Measurements from ENCODE around the gene REV3L. TPM values are rescaled to one million over a fixed set of nuclear protein-coding genes. Genes with fewer than 3 reads are reported as not detected.

Gene REV3L, protein sequence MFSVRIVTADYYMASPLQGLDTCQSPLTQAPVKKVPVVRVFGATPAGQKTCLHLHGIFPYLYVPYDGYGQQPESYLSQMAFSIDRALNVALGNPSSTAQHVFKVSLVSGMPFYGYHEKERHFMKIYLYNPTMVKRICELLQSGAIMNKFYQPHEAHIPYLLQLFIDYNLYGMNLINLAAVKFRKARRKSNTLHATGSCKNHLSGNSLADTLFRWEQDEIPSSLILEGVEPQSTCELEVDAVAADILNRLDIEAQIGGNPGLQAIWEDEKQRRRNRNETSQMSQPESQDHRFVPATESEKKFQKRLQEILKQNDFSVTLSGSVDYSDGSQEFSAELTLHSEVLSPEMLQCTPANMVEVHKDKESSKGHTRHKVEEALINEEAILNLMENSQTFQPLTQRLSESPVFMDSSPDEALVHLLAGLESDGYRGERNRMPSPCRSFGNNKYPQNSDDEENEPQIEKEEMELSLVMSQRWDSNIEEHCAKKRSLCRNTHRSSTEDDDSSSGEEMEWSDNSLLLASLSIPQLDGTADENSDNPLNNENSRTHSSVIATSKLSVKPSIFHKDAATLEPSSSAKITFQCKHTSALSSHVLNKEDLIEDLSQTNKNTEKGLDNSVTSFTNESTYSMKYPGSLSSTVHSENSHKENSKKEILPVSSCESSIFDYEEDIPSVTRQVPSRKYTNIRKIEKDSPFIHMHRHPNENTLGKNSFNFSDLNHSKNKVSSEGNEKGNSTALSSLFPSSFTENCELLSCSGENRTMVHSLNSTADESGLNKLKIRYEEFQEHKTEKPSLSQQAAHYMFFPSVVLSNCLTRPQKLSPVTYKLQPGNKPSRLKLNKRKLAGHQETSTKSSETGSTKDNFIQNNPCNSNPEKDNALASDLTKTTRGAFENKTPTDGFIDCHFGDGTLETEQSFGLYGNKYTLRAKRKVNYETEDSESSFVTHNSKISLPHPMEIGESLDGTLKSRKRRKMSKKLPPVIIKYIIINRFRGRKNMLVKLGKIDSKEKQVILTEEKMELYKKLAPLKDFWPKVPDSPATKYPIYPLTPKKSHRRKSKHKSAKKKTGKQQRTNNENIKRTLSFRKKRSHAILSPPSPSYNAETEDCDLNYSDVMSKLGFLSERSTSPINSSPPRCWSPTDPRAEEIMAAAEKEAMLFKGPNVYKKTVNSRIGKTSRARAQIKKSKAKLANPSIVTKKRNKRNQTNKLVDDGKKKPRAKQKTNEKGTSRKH (N-terminal part only)
- polyA plus RNA-seq (2011; rRNA removed) (19.1 and 33.1 TPM in 2 replicates), polyA minus RNA-seq (2011; rRNA and poly(A)+ RNA removed) (29.6 and 31.5 TPM in 2 replicates)

- ChIA-PET CTCF (interaction anchor here (0.8 to 1.1 kb wide), 2 partner anchors 104 to 159 kb away, joined by 4 to 5 read pairs; no protein-coding TSS in a partner anchor), POLR2A (interaction anchor here (0.6 to 1.5 kb wide), 6 partner anchors 11 to 123 kb away, joined by 4 to 18 read pairs (median 6); partner anchors contain the start of gene TRAF3IP2)
- DNase-seq (ENCODE audit: low read depth): no peak
- Histone ChIP-seq H3K36me3 (ENCODE audit: control insufficient read depth, insufficient read depth, low read length) (no peaks in the 10 kb centered on the region), H3K27me3 (ENCODE audit: control insufficient read depth, insufficient read depth, low read length) (no peaks in the 10 kb centered on the region), H3K4me3 (ENCODE audit: low read depth, low read length) (peak within 1 kb of the TSS; percentile 72)
- no peak for TF ChIP-seq CTCF (IDR thresholded peaks at IDR 0.05; ENCODE audit: insufficient read depth, low read depth, low read length)
These were observed at the start of gene REV3L for GRCh38 chr6:111482959-111483735. Gene REV3L (minus strand): TSS chr6:111483218. CDS start chr6:111482888, 330 bp downstream.

GRCh38 chr6:111531185-111531584, 48.2 kb upstream of the REV3L start:
- no peak for DNase-seq (ENCODE audit: low read depth)
- ChIA-PET POLR2A (no interaction called here), CTCF (no interaction called here)
- Histone ChIP-seq H3K27me3 (ENCODE audit: control insufficient read depth, insufficient read depth, low read length) (no peaks in the 10 kb centered on the region), H3K4me3 (ENCODE audit: low read depth, low read length) (no peak overlapping the region), H3K36me3 (ENCODE audit: control insufficient read depth, insufficient read depth, low read length) (no peaks in the 10 kb centered on the region; the same call in 1 of the 2 replicates)
- TF ChIP-seq CTCF (IDR thresholded peaks at IDR 0.05; ENCODE audit: insufficient read depth, low read depth, low read length): no peak

DNA sequence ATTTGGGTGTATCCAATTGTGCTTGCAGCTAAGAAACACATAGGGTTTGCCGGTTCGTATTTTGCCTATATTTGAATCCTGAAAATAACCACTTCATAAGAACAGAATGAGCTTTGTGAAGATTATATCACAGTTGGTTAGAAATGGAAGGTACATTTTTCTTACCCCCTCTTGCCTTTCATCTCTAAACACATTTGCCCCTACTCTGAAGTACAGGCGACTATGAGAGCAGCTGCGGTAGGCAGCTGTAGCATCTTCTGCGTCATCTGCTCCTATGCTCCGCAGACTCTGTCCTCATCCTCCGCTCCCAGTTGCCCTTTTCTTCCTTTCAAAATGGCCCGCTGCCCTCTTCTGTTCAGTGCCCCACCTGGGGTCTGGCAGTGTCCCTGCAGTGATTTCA, 47.6 kb upstream of the REV3L start:
- no peak for TF ChIP-seq CTCF (IDR thresholded peaks at IDR 0.05; ENCODE audit: insufficient read depth, low read depth, low read length)
- H3K27me3 ChIP-seq (ENCODE audit: control insufficient read depth, insufficient read depth, low read length): no peaks in the 10 kb centered on the region
- CTCF ChIA-PET: no interaction called here
- no peak overlapping the region for H3K4me3 ChIP-seq (ENCODE audit: low read depth, low read length)
- POLR2A ChIA-PET: no interaction called here
- H3K36me3 ChIP-seq (ENCODE audit: control insufficient read depth, insufficient read depth, low read length): no peaks in the 10 kb centered on the region; the same call in 1 of the 2 replicates
- no peak for DNase-seq (ENCODE audit: low read depth)

- no peak overlapping the region for H3K4me3 ChIP-seq (ENCODE audit: low read depth, low read length)
- CTCF ChIA-PET: no interaction called here
- no peak for TF ChIP-seq CTCF (IDR thresholded peaks at IDR 0.05; ENCODE audit: insufficient read depth, low read depth, low read length)
- POLR2A ChIA-PET: no interaction called here
- DNase-seq (ENCODE audit: low read depth): no peak
- H3K36me3 ChIP-seq (ENCODE audit: control insufficient read depth, insufficient read depth, low read length): no peaks in the 10 kb centered on the region; the same call in 1 of the 2 replicates
- H3K27me3 ChIP-seq (ENCODE audit: control insufficient read depth, insufficient read depth, low read length): no peaks in the 10 kb centered on the region
These were observed 47.2 kb upstream of the REV3L start for GRCh38 chr6:111530218-111530617.

Measured in BJ (cell line).